NB4 (cell line): ENCODE results near the gene ANKFN1.

ENCODE experiments used
- MYC ChIP-seq: IDR thresholded peaks from 2 replicates; pipeline ENCODE4 v1.6.1; 2011; ENCODE audit warnings: low read depth, low read length
- POLR2A ChIP-seq: IDR thresholded peaks from 2 replicates; pipeline ENCODE4 v1.6.1; 2011; ENCODE audit warnings: mild to moderate bottlenecking; ENCODE audit not compliant: insufficient read length; ENCODE audit errors: extremely low read depth
- TF ChIP-seq, protein P1 (sequence below): IDR thresholded peaks from one replicate; pipeline ENCODE4 v1.5.1; 2012; ENCODE audit warnings: low read depth, low read length
- TF ChIP-seq, protein P2 (sequence below): IDR thresholded peaks from 2 replicates; pipeline ENCODE4 v1.6.1; 2011; ENCODE audit warnings: low read depth, low read length

DNA sequence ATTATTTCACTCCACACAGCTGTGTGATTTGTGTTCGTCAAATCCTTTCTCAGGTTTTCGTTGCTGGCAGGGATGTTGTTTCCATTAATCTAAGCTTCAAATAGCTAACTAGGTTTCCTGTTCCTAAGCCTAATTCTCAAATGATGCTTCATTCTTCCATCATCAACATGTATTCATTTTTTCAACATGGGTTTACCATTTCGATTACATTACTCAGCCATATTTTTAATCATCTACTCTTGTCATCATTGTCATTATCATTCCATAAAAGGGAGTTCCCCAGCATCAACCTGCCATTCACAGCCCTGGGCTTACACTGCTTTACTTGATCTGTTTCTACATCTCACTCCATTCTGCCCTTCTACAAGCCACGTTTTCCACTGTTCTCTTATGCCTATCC, 33.3 kb upstream of the ANKFN1 start:
- TF ChIP-seq, protein P1, sequence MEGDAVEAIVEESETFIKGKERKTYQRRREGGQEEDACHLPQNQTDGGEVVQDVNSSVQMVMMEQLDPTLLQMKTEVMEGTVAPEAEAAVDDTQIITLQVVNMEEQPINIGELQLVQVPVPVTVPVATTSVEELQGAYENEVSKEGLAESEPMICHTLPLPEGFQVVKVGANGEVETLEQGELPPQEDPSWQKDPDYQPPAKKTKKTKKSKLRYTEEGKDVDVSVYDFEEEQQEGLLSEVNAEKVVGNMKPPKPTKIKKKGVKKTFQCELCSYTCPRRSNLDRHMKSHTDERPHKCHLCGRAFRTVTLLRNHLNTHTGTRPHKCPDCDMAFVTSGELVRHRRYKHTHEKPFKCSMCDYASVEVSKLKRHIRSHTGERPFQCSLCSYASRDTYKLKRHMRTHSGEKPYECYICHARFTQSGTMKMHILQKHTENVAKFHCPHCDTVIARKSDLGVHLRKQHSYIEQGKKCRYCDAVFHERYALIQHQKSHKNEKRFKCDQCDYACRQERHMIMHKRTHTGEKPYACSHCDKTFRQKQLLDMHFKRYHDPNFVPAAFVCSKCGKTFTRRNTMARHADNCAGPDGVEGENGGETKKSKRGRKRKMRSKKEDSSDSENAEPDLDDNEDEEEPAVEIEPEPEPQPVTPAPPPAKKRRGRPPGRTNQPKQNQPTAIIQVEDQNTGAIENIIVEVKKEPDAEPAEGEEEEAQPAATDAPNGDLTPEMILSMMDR = no peak
- TF ChIP-seq POLR2A (no peak), MYC (no peak)
- TF ChIP-seq, protein P2, sequence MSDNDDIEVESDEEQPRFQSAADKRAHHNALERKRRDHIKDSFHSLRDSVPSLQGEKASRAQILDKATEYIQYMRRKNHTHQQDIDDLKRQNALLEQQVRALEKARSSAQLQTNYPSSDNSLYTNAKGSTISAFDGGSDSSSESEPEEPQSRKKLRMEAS = no peak
